GM21717 (cell line): ENCODE data around the gene DNMT3A.

Experiments
- ATAC-seq: cut with Tn5 transposase; IDR thresholded peaks from one replicate; pipeline ENCODE4 v1.9.1; 2021; ENCODE audit warnings: mild to moderate bottlenecking, moderate library complexity; ENCODE audit not compliant: unreplicated experiment

Gene DNMT3A

GRCh38 chr2:25347205-25347815 is 5.6 kb upstream of the DNMT3A start:
- ATAC-seq = no peak

GRCh38 chr2:25343187-25343825 is 1.6 kb upstream of the DNMT3A start:
- ATAC-seq = no peak

GRCh38 chr2:25342372-25343186 is 854 bp upstream of the DNMT3A start:
- peak; percentile 65 for ATAC-seq

GRCh38 chr2:25341011-25341727 is 556 bp downstream of the DNMT3A start:
- ATAC-seq = no peak

- ATAC-seq = no peak
Measured at GRCh38 chr2:25340181-25340921, 1.4 kb downstream of the DNMT3A start.

- no peak for ATAC-seq
Measured at GRCh38 chr2:25339791-25340180, 1.9 kb downstream of the DNMT3A start.

GRCh38 chr2:25339211-25339674 is 2.5 kb downstream of the DNMT3A start:
- no peak for ATAC-seq

- ATAC-seq = no peak
Measured at GRCh38 chr2:25338401-25338800, 3.3 kb downstream of the DNMT3A start.

GRCh38 chr2:25337891-25338290 is 3.8 kb downstream of the DNMT3A start:
- no peak for ATAC-seq

- no peak for ATAC-seq
Measured at GRCh38 chr2:25337276-25337675, 4.4 kb downstream of the DNMT3A start.

GRCh38 chr2:25336383-25336841 is 5.3 kb downstream of the DNMT3A start:
- ATAC-seq = no peak

- no peak for ATAC-seq
Measured at GRCh38 chr2:25335971-25336370, 5.8 kb downstream of the DNMT3A start.

- ATAC-seq = no peak
Measured at GRCh38 chr2:25335204-25335603, 6.5 kb downstream of the DNMT3A start.

GRCh38 chr2:25334482-25334881 is 7.2 kb downstream of the DNMT3A start:
- ATAC-seq = no peak

GRCh38 chr2:25333981-25334380 is 7.7 kb downstream of the DNMT3A start:
- no peak for ATAC-seq

- no peak for ATAC-seq
Measured at GRCh38 chr2:25332571-25332970, 9.2 kb downstream of the DNMT3A start.

GRCh38 chr2:25331686-25332365 is 9.9 kb downstream of the DNMT3A start:
- no peak for ATAC-seq

- ATAC-seq = no peak
Measured at GRCh38 chr2:25330937-25331336, 10.8 kb downstream of the DNMT3A start.

GRCh38 chr2:25330273-25330672 is 11.5 kb downstream of the DNMT3A start:
- no peak for ATAC-seq
